Breast epithelium (tissue), 4 donors: ENCODE results near the gene YAP1. TPM values are rescaled to one million over a fixed set of nuclear protein-coding genes. Genes with fewer than 3 reads are reported as not detected.

Experiments
- DNase-seq, 2 donors: peaks; one replicate each; pipeline ENCODE4 v3.0.0-alpha.2; 2019; ENCODE audit warnings: low spot score in 2 of 2
- H3K27ac ChIP-seq, 2 donors: fragments of 200-600 bp; sonication (generic) in 1 of 2; one replicate each; pipeline ENCODE4 v1.5.1; 2016 to 2019; ENCODE audit warnings: mild to moderate bottlenecking in 1 of 2
- H3K27me3 ChIP-seq, 2 donors: fragments of 200-600 bp; sonication (generic) in 1 of 2; one replicate each; pipeline versions ENCODE4 v1.5.1 to v1.6.0; 2017 to 2019; ENCODE audit warnings: control low read depth in 1 of 2, mild to moderate bottlenecking in 1 of 2
- H3K36me3 ChIP-seq: fragments of 200-600 bp; one replicate; pipeline ENCODE4 v1.5.1; 2019
- H3K4me1 ChIP-seq, 2 donors: fragments of 200-600 bp; sonication (generic); one replicate each; pipeline ENCODE4 v1.5.1; 2016 to 2019; ENCODE audit warnings: control low read depth in 1 of 2
- H3K4me3 ChIP-seq, 3 donors: fragments of 200-600 bp; sonication (generic); 1 replicate in 2 of 3; 2 replicates in 1 of 3; pipeline ENCODE4 v1.5.1; 2016 to 2019; ENCODE audit warnings: mild to moderate bottlenecking in 3 of 3, moderate library complexity in 2 of 3
- H3K9me3 ChIP-seq, 2 donors: fragments of 200-600 bp; sonication (generic) in 1 of 2; one replicate each; pipeline ENCODE4 v1.5.1; 2016 to 2019; ENCODE audit warnings: control low read depth in 1 of 2
- POLR2A ChIP-seq: fragments of 450-650 bp; IDR thresholded peaks from one replicate; pipeline ENCODE4 v1.6.1; 2016; ENCODE audit warnings: antibody characterized with exemption, mild to moderate bottlenecking, moderate library complexity
- POLR2AphosphoS5 ChIP-seq, 3 donors: sonication (generic); formaldehyde crosslinking; IDR thresholded peaks; one replicate each; pipeline ENCODE4 v1.6.1; 2017; ENCODE audit warnings: antibody characterized with exemption in 3 of 3
- intact Hi-C: fragments of 100-400 bp; cut with DNase I; formaldehyde crosslinking; loops from one replicate; pipeline ENCODE4 v1.15.1; 2023; ENCODE audit warnings: low total_unique reads
- total RNA-seq, 3 donors: library from RNA; depleted of rRNA; stranded (reverse); fragments of >200 nt; gene quantifications; one replicate each; pipeline ENCODE4 v1.1.0, GENCODE V29; 2016
- TF ChIP-seq, protein P1 (sequence below), 3 donors: fragments of 450-650 bp; IDR thresholded peaks; one replicate each; pipeline ENCODE4 v1.5.1; 2016 to 2017; ENCODE audit warnings: antibody characterized with exemption in 3 of 3, mild to moderate bottlenecking in 3 of 3, moderate library complexity in 3 of 3

Gene YAP1
- total RNA-seq, 3 donors from 2014 or later = 179 to 215 (median 184) TPM

GRCh38 chr11:102276362-102276761 lies 166.1 kb downstream of the YAP1 start:
- intact Hi-C loops = no loop called here
- Histone ChIP-seq H3K36me3 (no peaks in the 10 kb centered on the region), H3K27ac (no peak overlapping the region), H3K9me3 (no peaks in the 10 kb centered on the region), H3K27me3 (no peaks in the 10 kb centered on the region), H3K4me1 (no peaks in the 10 kb centered on the region), H3K4me3 (no peak overlapping the region)
- DNase-seq = no peak
- TF ChIP-seq, protein P1, sequence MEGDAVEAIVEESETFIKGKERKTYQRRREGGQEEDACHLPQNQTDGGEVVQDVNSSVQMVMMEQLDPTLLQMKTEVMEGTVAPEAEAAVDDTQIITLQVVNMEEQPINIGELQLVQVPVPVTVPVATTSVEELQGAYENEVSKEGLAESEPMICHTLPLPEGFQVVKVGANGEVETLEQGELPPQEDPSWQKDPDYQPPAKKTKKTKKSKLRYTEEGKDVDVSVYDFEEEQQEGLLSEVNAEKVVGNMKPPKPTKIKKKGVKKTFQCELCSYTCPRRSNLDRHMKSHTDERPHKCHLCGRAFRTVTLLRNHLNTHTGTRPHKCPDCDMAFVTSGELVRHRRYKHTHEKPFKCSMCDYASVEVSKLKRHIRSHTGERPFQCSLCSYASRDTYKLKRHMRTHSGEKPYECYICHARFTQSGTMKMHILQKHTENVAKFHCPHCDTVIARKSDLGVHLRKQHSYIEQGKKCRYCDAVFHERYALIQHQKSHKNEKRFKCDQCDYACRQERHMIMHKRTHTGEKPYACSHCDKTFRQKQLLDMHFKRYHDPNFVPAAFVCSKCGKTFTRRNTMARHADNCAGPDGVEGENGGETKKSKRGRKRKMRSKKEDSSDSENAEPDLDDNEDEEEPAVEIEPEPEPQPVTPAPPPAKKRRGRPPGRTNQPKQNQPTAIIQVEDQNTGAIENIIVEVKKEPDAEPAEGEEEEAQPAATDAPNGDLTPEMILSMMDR (IDR thresholded peaks at IDR 0.05) = no peak
- TF ChIP-seq POLR2AphosphoS5 (IDR thresholded peaks at IDR 0.05) (no peak), POLR2A (no peak)

- no peak for DNase-seq
- Histone ChIP-seq H3K4me3 (no peak overlapping the region), H3K4me1 (no peaks in the 10 kb centered on the region), H3K36me3 (no peaks in the 10 kb centered on the region), H3K9me3 (no peaks in the 10 kb centered on the region), H3K27ac (no peak overlapping the region), H3K27me3 (no peaks in the 10 kb centered on the region)
- intact Hi-C loops = no loop called here
- no peak for TF ChIP-seq POLR2AphosphoS5 (IDR thresholded peaks at IDR 0.05)
- no peak for TF ChIP-seq POLR2A
Observed at GRCh38 chr11:102276783-102277182, 166.5 kb downstream of the YAP1 start.

- Histone ChIP-seq H3K4me3 (peak overlapping the region in 2 of 3 donors; percentile 30 to 47), H3K4me1 (no peaks in the 10 kb centered on the region), H3K9me3 (no peaks in the 10 kb centered on the region), H3K27me3 (no peaks in the 10 kb centered on the region), H3K27ac (peak overlapping the region in 1 of 2 donors; percentile 36), H3K36me3 (no peaks in the 10 kb centered on the region)
- no peak for TF ChIP-seq POLR2AphosphoS5 (IDR thresholded peaks at IDR 0.05)
- TF ChIP-seq, protein P1 (IDR thresholded peaks at IDR 0.05) = no peak
- TF ChIP-seq POLR2A = no peak
- intact Hi-C loops = no loop called here
- DNase-seq = no peak
Observed at GRCh38 chr11:102279641-102280170, 169.5 kb downstream of the YAP1 start.

DNA sequence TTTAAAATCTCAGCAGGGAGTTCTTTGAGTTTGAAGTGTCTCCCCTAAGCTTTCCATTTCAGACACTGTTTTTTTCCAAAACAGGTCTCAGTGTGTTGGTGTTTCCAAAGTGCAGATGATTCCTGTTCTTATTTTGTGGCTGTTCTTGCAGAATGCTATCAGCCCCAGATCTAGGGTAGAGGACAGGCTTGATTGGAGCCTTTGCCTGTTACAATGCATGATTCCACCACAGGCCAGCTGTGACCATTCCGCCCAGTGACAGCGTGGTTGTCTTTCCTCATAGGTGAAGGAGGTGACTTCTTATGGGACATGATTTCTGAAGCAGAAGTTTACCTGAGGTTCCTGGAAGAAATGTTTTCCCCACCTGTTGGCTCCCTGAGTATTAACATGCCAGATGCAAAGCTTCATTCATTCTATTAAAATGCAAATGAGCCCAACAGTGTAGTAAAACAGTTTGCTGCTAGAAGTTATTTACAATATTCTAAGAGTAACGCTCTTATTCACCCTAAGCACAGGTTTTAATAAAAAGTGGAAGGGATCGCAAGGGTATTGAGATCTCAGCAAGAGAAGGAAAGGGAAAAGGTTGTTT lies 170.1 kb downstream of the YAP1 start:
- TF ChIP-seq POLR2A (no peak), POLR2AphosphoS5 (IDR thresholded peaks at IDR 0.05) (no peak)
- TF ChIP-seq, protein P1 (IDR thresholded peaks at IDR 0.05) = no peak
- no peaks in the 10 kb centered on the region for H3K27me3 ChIP-seq
- no peaks in the 10 kb centered on the region for H3K9me3 ChIP-seq
- intact Hi-C loops = no loop called here
- DNase-seq = no peak
- no peak overlapping the region for H3K4me3 ChIP-seq
- H3K4me1 ChIP-seq = no peaks in the 10 kb centered on the region
- no peak overlapping the region for H3K27ac ChIP-seq
- H3K36me3 ChIP-seq = no peaks in the 10 kb centered on the region

Other genes starting within 250 kb of the YAP1 start
- gene CEP126, start 195.4 kb upstream of the YAP1 start, total RNA-seq = 10 to 100 TPM in 1 of 3 donors, 1 to 10 TPM in 2; 6.9 to 14.7 (median 9.1) TPM
- gene ANGPTL5, start 193.9 kb upstream of the YAP1 start, total RNA-seq = 1 to 10 TPM in 1 of 3 donors, under 1 TPM in 1, not detected in 1; 0.33 to 5.6 TPM
- 1 to 10 TPM; 2.0 to 8.3 (median 4.4) TPM for gene CFAP300, start 63.0 kb upstream of the YAP1 start, total RNA-seq
- 10 to 100 TPM in 2 of 3 donors, 1 to 10 TPM in 1; 2.6 to 30.0 (median 10.8) TPM for gene BIRC3, start 207.0 kb downstream of the YAP1 start, total RNA-seq
- 10 to 100 TPM; 45.6 to 95.7 (median 48.5) TPM for gene BIRC2, start 236.8 kb downstream of the YAP1 start, total RNA-seq